D341Med (cell line): ENCODE measurements around the gene SLC35F6.

Experiments used
- DNase-seq: peaks from one replicate; pipeline ENCODE4 v3.0.0; 2012; ENCODE audit warnings: low spot score

The SLC35F6 gene

GRCh38 chr2:26822877-26823276 is 58.8 kb downstream of the SLC35F6 start:
- no peak for DNase-seq
